A549 (cell line): ENCODE results near the gene SORCS1. TPM values are rescaled to one million over a fixed set of nuclear protein-coding genes. Genes with fewer than 3 reads are reported as not detected.

Source experiments
- ATAC-seq, 2 experiments: fragments of 200-7000 bp in 1 of 2; fragments of >200 bp in 1 of 2; cut with Nextera tagmentation in 1 of 2; cut with Tn5 transposase in 1 of 2; 3 replicates each; pipeline versions ENCODE4 v1.8.0 to v1.9.1; 2018 to 2020; ENCODE audit warnings: mild to moderate bottlenecking in 1 of 2, moderate library complexity in 1 of 2
- CTCF ChIA-PET: fragments of 300-600 bp; sonication (Branson Sonifier 250); formaldehyde crosslinking; extraction: SDS; loops from one replicate; lab custom pipeline; 2021; ENCODE audit warnings: antibody characterized with exemption, inconsistent platforms; lab: Yijun Ruan, JAX
- POLR2A ChIA-PET: fragments of 350-600 bp; formaldehyde crosslinking; extraction: SDS; loops from one replicate; lab custom pipeline; 2021; ENCODE audit warnings: antibody characterized with exemption, inconsistent platforms; lab: Yijun Ruan, JAX
- DNase-seq, 2 experiments: peaks; one replicate each; pipeline versions ENCODE4 v3.0.0 to v3.0.0-alpha.2; 2011 to 2016; ENCODE audit warnings: low read depth in 1 of 2, low spot score in 1 of 2
- FAIRE-seq: peaks from 2 replicates; lab custom pipeline; 2011; peaks lifted over from hg19 to GRCh38; lab: Jason Lieb, UNC
- H3K27ac ChIP-seq, 2 experiments: fragments of >200 bp; sonication (Bioruptor Twin); formaldehyde crosslinking; 3 replicates each; pipeline ENCODE4 v1.5.1; 2016 to 2017
- H3K4me1 ChIP-seq: fragments of >200 bp; sonication (Bioruptor Twin); formaldehyde crosslinking; 3 replicates; pipeline ENCODE4 v1.6.1; 2016
- H3K4me2 ChIP-seq: fragments of >200 bp; sonication (Bioruptor Twin); formaldehyde crosslinking; 3 replicates; pipeline ENCODE4 v1.6.1; 2016
- H3K4me3 ChIP-seq: fragments of >200 bp; sonication (Bioruptor Twin); formaldehyde crosslinking; 3 replicates; pipeline ENCODE4 v1.5.1; 2016
- H3K9me3 ChIP-seq: fragments of >200 bp; sonication (Bioruptor Twin); formaldehyde crosslinking; 3 replicates; pipeline ENCODE4 v1.6.1; 2016
- BCL3 ChIP-seq: fragments of >200 bp; sonication (Bioruptor Twin); formaldehyde crosslinking; IDR thresholded peaks from 3 replicates; pipeline ENCODE4 v1.6.1; 2016
- CHD4 ChIP-seq: fragments of 200-600 bp; sonication (generic); IDR thresholded peaks from 2 replicates; pipeline ENCODE4 v1.6.1; 2016; ENCODE audit warnings: antibody characterized with exemption, mild to moderate bottlenecking, borderline replicate concordance
- EP300 ChIP-seq, 2 experiments: fragments of >200 bp; sonication (Bioruptor Twin); formaldehyde crosslinking; IDR thresholded peaks; 2 replicates in 1 of 2; 3 replicates in 1 of 2; pipeline ENCODE4 v1.6.1; 2016 to 2017
- FOSB ChIP-seq: fragments of 250-450 bp; sonication (Bioruptor Pico); IDR thresholded peaks from 2 replicates; pipeline ENCODE4 v1.5.0; 2020; ENCODE audit warnings: mild to moderate bottlenecking, moderate library complexity
- HES2 ChIP-seq: fragments of >200 bp; sonication (Bioruptor Twin); formaldehyde crosslinking; IDR thresholded peaks from 2 replicates; pipeline ENCODE4 v1.6.1; 2016
- HEYL ChIP-seq: fragments of 250-450 bp; sonication (Bioruptor Pico); IDR thresholded peaks from 2 replicates; pipeline ENCODE4 v1.8.0; 2021; ENCODE audit warnings: mild to moderate bottlenecking, moderate library complexity
- HOXA7 ChIP-seq: fragments of 250-450 bp; sonication (Bioruptor Pico); IDR thresholded peaks from 2 replicates; pipeline ENCODE4 v1.5.0; 2020; ENCODE audit warnings: mild to moderate bottlenecking, moderate library complexity
- HOXB13 ChIP-seq: fragments of 250-450 bp; sonication (Bioruptor Pico); IDR thresholded peaks from 2 replicates; pipeline ENCODE4 v1.5.0; 2020; ENCODE audit warnings: low read depth, mild to moderate bottlenecking, moderate library complexity
- HOXB5 ChIP-seq: fragments of 250-450 bp; sonication (Bioruptor Pico); IDR thresholded peaks from 2 replicates; pipeline ENCODE4 v1.5.0; 2020; ENCODE audit warnings: mild to moderate bottlenecking, moderate library complexity
- JUNB ChIP-seq: fragments of >200 bp; sonication (Bioruptor Twin); formaldehyde crosslinking; IDR thresholded peaks from 2 replicates; pipeline ENCODE4 v1.6.1; 2016
- MAFK ChIP-seq: fragments of 450-650 bp; IDR thresholded peaks from 2 replicates; pipeline ENCODE4 v1.6.1; 2014; ENCODE audit not compliant: partially characterized antibody
- MYC ChIP-seq: IDR thresholded peaks from 2 replicates; pipeline ENCODE4 v1.6.1; 2012; ENCODE audit warnings: mild to moderate bottlenecking, inconsistent platforms, low read length, improper control_type of control experiment, borderline replicate concordance
- NFE2L2 ChIP-seq: fragments of 150-350 bp; conservative IDR thresholded peaks from 2 replicates; pipeline ENCODE4 v1.6.1; 2014; ENCODE audit warnings: low read length
- NPAS2 ChIP-seq: fragments of 250-450 bp; sonication (Bioruptor Pico); IDR thresholded peaks from 2 replicates; pipeline ENCODE4 v1.8.0; 2022; ENCODE audit warnings: mild to moderate bottlenecking, moderate library complexity, borderline replicate concordance
- PHF8 ChIP-seq: fragments of 200-600 bp; sonication (generic); IDR thresholded peaks from 2 replicates; pipeline ENCODE4 v1.6.1; 2016; ENCODE audit warnings: low read depth, mild to moderate bottlenecking, antibody characterized with exemption, moderate library complexity, borderline replicate concordance
- REST ChIP-seq: fragments of 200-600 bp; sonication (generic); IDR thresholded peaks from 2 replicates; pipeline ENCODE4 v1.6.1; 2016; ENCODE audit warnings: antibody characterized with exemption, mild to moderate bottlenecking, moderate library complexity
- SMC3 ChIP-seq: fragments of >200 bp; sonication (Bioruptor Twin); formaldehyde crosslinking; IDR thresholded peaks from 3 replicates; pipeline ENCODE4 v1.6.1; 2018; ENCODE audit warnings: inconsistent platforms
- SREBF2 ChIP-seq: fragments of 450-650 bp; IDR thresholded peaks from 2 replicates; pipeline ENCODE4 v1.6.1; 2014; ENCODE audit warnings: mild to moderate bottlenecking, moderate library complexity
- TP53 ChIP-seq: fragments of 250-450 bp; sonication (Bioruptor Pico); IDR thresholded peaks from 2 replicates; pipeline ENCODE4 v1.5.0; 2021; ENCODE audit warnings: mild to moderate bottlenecking, moderate library complexity
- ZC3H11A ChIP-seq: fragments of 450-650 bp; IDR thresholded peaks from 2 replicates; pipeline ENCODE4 v1.6.1; 2014; ENCODE audit warnings: antibody characterized with exemption, mild to moderate bottlenecking
- ZNF302 ChIP-seq: fragments of 250-450 bp; sonication (Bioruptor Pico); IDR thresholded peaks from 2 replicates; pipeline ENCODE4 v1.9.0; 2021; ENCODE audit warnings: inconsistent platforms, mild to moderate bottlenecking, moderate library complexity
- ZSCAN20 ChIP-seq: fragments of 250-450 bp; sonication (Bioruptor Pico); IDR thresholded peaks from 2 replicates; pipeline ENCODE4 v1.8.0; 2022; ENCODE audit warnings: mild to moderate bottlenecking, moderate library complexity
- WGBS: methylation state at CpG from one replicate; pipeline ENCODE4 v1.1.6; 2017; ENCODE audit errors: missing lambda C conversion rate; 5-methylcytosine and 5-hydroxymethylcytosine counted together
- polyA plus RNA-seq, 4 experiments: library from polyadenylated mRNA; depleted of rRNA in 3 of 4; stranded (reverse); fragments of >200 nt; fragmentation: RNase III in 1 of 4; extraction: RNeasy Plus Mini Kit Qiagen cat#74134 plus additional on column Dnase treatment in 1 of 4; gene quantifications; 2 replicates in 3 of 4; 3 replicates in 1 of 4; pipeline ENCODE4 v1.2.3, GENCODE V29; 2011 to 2017

Gene SORCS1
- polyA plus RNA-seq, 2 of the 4 experiments (the other 2 are of a cell fraction) = not detected

GRCh38 chr10:106557951-106558733 lies 606.4 kb downstream of the SORCS1 start (continued):
- no peak for TF ChIP-seq ZSCAN20 (CRISPR knock-in tag)

- DNase-seq = no peak
- ChIA-PET POLR2A (no interaction called here), CTCF (no interaction called here)
- no peak for FAIRE-seq
- Histone ChIP-seq H3K27ac (no peak overlapping the region), H3K4me3 (no peak overlapping the region), H3K4me2 (no peak overlapping the region), H3K4me1 (no peaks in the 10 kb centered on the region), H3K9me3 (no peaks in the 10 kb centered on the region)
- ATAC-seq = no peak
- no peak for TF ChIP-seq TP53 (CRISPR knock-in tag)
- TF ChIP-seq BCL3 = no peak
- TF ChIP-seq SMC3 = no peak
- no peak for TF ChIP-seq SREBF2
- TF ChIP-seq ZC3H11A = no peak
- TF ChIP-seq HEYL = no peak
- TF ChIP-seq CHD4 = no peak
- TF ChIP-seq PHF8 = no peak
- TF ChIP-seq HOXB5 (CRISPR knock-in tag) = no peak
- TF ChIP-seq HES2 = no peak
- no peak for TF ChIP-seq HOXB13 (CRISPR knock-in tag)
- no peak for TF ChIP-seq NFE2L2
These were observed 607.5 kb downstream of the SORCS1 start for GRCh38 chr10:106557053-106557452.

GRCh38 chr10:106555599-106555998 lies 608.9 kb downstream of the SORCS1 start:
- H3K4me3 ChIP-seq = no peak overlapping the region
- WGBS = 26% methylated on average over 2 of the region's 2 CpGs
- no peak for DNase-seq
- H3K27ac ChIP-seq = no peak overlapping the region
- no peak for FAIRE-seq
- H3K9me3 ChIP-seq = no peaks in the 10 kb centered on the region
- CTCF ChIA-PET = no interaction called here
- POLR2A ChIA-PET = no interaction called here
- ATAC-seq = no peak
- no peak for TF ChIP-seq SMC3
- TF ChIP-seq BCL3 = no peak
- TF ChIP-seq FOSB (CRISPR knock-in tag) = no peak
- H3K4me1 ChIP-seq = no peaks in the 10 kb centered on the region
- H3K4me2 ChIP-seq = no peak overlapping the region

- FAIRE-seq (no peak), DNase-seq (no peak), ATAC-seq (no peak)
- H3K27ac ChIP-seq = no peak overlapping the region
- no peak overlapping the region for H3K4me3 ChIP-seq
- CTCF ChIA-PET = no interaction called here
- WGBS = 31% methylated on average over 4 of the region's 4 CpGs
- H3K4me2 ChIP-seq = no peak overlapping the region
- POLR2A ChIA-PET = no interaction called here
- no peaks in the 10 kb centered on the region for H3K9me3 ChIP-seq
- no peaks in the 10 kb centered on the region for H3K4me1 ChIP-seq
- TF ChIP-seq JUNB (no peak), MAFK (no peak), NFE2L2 (no peak), NPAS2 (CRISPR knock-in tag) (no peak), HOXA7 (CRISPR knock-in tag) (no peak), REST (no peak), EP300 (IDR thresholded peaks at IDR 0.05) (no peak), ZNF302 (CRISPR knock-in tag) (no peak), BCL3 (no peak), MYC (no peak), HEYL (no peak)
These were observed 612.9 kb downstream of the SORCS1 start for GRCh38 chr10:106551501-106552062.
